Measurements from ENCODE around the gene LZTS2.
"Not testable (repeated sequence)": the region's sequence is repeated elsewhere in the genome, so short reads cannot be mapped to it uniquely, and the experiment has no call there.

Gene LZTS2

DNA sequence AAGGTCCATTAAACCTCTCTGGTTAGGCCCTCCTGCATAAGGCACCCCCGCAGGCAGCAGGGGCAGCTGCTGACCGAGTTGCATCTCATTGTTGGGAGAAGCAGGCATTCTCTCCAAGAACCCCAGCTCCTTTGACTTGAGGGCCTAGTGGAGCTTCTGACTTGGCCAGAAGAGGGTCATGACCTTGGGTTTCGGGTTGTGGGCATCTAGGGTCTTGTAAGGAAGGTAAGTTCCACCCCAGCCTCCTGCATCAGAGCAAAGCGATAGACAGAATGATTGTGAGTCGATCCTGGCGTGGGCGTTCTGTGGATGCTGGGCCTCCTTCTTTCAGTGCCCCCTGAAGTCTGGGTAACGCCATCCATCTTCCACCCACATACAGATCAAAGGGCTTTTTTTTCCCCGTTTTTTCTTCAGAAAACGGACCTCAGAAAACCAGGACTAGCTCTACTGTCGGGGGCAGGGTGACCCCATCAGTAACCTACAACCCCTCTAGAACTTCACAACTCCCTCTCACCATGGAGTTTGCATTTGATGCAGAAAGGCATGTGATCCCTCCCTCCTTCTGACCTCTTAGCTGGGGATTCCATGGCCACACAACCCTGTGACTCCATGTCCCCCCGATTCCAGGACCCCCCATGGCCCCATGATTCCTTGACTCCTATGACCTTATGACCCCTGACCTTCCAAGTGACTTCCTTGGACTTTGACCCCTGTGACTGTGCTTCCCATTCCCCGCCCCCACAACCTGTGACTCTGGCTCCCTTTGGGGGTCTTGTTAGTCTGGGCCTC lies 27.3 kb upstream of the LZTS2 start:
- Mint-ChIP-seq H3K36me3 (no peaks in the 10 kb centered on the region), H3K9me3 (ENCODE audit: low read depth) (no peaks in the 10 kb centered on the region), H3K27ac (no peak overlapping the region), H3K4me3 (no peak overlapping the region), H3K4me1 (ENCODE audit: low read depth) (peaks cover 6% of the 10 kb centered on the region), H3K27me3 (no peaks in the 10 kb centered on the region)

DNA sequence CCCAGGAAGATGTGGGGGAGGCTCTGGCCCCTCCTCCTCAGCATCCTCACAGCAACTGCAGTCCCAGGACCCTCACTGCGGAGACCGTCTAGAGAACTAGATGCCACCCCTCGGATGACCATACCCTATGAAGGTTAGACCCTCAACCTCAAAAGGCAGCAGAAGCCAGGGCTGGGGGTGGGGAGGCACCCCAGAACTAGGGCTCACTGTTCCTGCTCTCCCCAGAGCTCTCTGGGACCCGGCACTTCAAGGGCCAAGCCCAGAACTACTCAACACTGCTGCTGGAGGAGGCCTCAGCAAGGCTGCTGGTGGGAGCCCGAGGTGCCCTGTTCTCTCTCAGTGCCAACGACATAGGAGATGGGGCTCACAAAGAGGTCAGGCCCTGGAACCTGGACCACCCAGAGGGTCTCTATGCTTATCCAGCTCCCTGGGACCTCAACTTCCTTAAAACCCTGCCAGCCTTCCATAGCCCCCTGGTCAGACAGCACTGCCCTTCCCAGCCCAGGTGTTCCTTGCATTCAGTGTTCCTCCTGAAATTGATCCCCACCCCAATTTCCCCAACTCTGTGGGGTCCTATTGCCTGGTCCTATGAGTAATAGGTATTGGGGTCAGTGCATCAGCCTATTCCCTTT lies 26.6 kb upstream of the LZTS2 start:
- no peaks in the 10 kb centered on the region for H3K36me3 Mint-ChIP-seq
- no peak overlapping the region for H3K4me3 Mint-ChIP-seq
- H3K27ac Mint-ChIP-seq, result no peak overlapping the region
- peaks cover 6% of the 10 kb centered on the region for H3K4me1 Mint-ChIP-seq (ENCODE audit: low read depth)
- H3K9me3 Mint-ChIP-seq (ENCODE audit: low read depth), result no peaks in the 10 kb centered on the region
- H3K27me3 Mint-ChIP-seq, result no peaks in the 10 kb centered on the region

DNA sequence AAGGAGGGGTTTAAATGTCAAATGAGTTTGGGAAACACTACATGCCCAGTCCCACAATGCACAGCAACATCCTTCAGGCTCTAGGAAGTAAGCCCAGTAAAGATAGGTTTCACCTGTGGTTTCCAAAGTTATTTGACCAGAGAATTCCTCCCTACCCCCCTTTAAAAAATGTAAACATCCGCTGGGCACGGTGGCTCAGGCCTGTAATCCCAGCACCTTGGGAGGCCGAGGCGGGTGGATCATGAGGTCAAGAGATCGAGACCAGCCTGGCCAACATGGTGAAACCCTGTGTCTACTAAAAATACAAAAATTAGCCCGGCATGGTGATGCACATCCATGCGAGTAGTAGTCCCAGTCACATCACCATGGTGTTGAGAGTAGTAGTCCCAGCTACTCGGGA lies 24.2 kb upstream of the LZTS2 start:
- H3K27ac Mint-ChIP-seq; H3K27me3 Mint-ChIP-seq; H3K36me3 Mint-ChIP-seq; H3K9me3 Mint-ChIP-seq (ENCODE audit: low read depth); H3K4me1 Mint-ChIP-seq (ENCODE audit: low read depth); H3K4me3 Mint-ChIP-seq: not testable (repeated sequence)

DNA sequence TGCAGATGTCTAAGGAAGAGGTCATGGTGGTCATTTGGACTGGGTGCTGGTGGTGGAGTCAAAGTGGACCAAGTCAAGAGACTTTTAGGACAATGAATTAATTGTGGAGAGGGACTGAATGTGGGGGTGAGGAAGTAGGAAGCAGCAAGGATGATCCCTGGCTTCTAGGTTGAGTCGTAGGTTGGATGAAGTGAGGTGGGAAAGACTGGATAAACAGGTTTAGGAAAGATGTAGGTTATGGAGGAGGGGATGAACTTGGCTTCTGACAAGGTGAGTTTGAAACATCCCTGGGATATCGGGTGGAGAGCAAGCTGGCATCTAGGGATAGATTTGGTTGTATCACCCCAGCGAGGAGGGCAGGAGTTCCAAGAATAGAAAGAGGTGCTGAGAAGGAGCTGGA lies 22.7 kb upstream of the LZTS2 start:
- Mint-ChIP-seq H3K9me3 (ENCODE audit: low read depth) (no peaks in the 10 kb centered on the region), H3K4me3 (no peak overlapping the region), H3K36me3 (no peaks in the 10 kb centered on the region), H3K27me3 (no peaks in the 10 kb centered on the region), H3K4me1 (ENCODE audit: low read depth) (no peaks in the 10 kb centered on the region), H3K27ac (no peak overlapping the region)

DNA sequence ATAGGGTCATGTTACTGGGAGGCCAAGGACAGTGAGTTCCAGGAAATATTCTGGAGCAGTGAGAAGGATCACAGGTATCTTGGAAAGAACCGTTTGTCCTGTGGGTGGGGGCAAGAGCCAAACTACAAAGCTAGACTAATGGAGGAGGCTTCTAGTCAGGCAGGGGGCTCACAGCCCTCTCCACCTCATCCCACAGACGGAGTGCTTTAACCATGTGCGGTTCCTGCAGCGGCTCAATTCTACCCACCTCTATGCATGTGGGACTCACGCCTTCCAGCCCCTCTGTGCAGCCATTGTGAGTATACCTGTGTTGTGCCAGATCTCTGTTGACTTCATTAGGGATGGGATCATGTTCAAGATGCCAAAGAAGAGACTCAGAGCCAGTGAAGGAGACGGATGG lies 22.2 kb upstream of the LZTS2 start:
- H3K4me3 Mint-ChIP-seq, result no peak overlapping the region
- no peaks in the 10 kb centered on the region for H3K27me3 Mint-ChIP-seq
- H3K9me3 Mint-ChIP-seq (ENCODE audit: low read depth), result no peaks in the 10 kb centered on the region
- H3K27ac Mint-ChIP-seq, result no peak overlapping the region
- no peaks in the 10 kb centered on the region for H3K4me1 Mint-ChIP-seq (ENCODE audit: low read depth)
- peaks cover 2% of the 10 kb centered on the region for H3K36me3 Mint-ChIP-seq

DNA sequence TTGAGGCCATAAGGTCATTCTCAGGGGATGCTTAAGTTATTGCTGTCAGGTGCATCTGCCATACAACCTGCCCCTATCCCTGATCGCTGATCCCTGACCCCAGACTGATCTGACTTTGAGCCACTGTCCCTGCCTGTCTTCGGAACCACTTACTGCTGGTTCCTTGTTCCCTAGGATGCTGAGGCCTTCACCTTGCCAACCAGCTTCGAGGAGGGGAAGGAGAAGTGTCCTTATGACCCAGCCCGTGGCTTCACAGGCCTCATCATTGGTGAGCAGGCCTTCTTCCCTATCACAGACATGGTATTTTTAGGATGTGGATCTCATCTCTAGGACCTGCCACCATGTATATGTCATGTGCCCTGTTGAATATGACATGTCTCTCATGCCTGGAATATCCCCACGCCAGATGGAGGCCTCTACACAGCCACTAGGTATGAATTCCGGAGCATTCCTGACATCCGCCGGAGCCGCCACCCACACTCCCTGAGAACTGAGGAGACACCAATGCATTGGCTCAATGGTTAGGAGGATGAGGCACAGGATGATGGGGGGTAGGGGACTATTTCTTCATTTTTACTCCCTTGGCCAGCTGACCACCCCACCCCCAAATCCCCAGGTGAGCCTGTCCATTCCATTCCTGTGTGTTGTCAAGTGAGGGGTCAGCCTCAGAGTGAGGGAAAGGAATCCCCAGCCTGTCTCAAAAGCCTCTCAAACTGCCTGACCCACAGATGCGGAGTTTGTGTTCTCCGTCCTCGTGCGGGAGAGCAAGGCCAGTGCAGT lies 21.3 kb upstream of the LZTS2 start:
- H3K27ac Mint-ChIP-seq, result no peak overlapping the region
- H3K36me3 Mint-ChIP-seq, result peaks cover 2% of the 10 kb centered on the region
- H3K4me1 Mint-ChIP-seq (ENCODE audit: low read depth), result no peaks in the 10 kb centered on the region
- no peaks in the 10 kb centered on the region for H3K27me3 Mint-ChIP-seq
- no peak overlapping the region for H3K4me3 Mint-ChIP-seq
- no peaks in the 10 kb centered on the region for H3K9me3 Mint-ChIP-seq (ENCODE audit: low read depth)

DNA sequence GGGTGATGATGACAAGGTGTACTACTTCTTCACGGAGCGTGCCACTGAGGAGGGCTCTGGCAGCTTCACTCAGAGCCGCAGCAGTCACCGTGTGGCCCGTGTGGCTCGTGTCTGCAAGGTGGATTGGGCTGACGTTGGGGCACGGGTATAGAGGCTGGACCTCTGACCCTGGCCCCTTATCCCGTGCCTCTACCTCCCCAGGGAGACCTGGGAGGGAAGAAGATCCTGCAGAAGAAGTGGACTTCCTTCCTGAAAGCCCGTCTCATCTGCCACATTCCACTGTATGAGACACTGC lies 20.8 kb upstream of the LZTS2 start:
- Mint-ChIP-seq H3K36me3 (peaks cover 2% of the 10 kb centered on the region), H3K4me1 (ENCODE audit: low read depth) (no peaks in the 10 kb centered on the region), H3K27me3 (no peaks in the 10 kb centered on the region), H3K4me3 (no peak overlapping the region), H3K9me3 (ENCODE audit: low read depth) (no peaks in the 10 kb centered on the region), H3K27ac (no peak overlapping the region)

DNA sequence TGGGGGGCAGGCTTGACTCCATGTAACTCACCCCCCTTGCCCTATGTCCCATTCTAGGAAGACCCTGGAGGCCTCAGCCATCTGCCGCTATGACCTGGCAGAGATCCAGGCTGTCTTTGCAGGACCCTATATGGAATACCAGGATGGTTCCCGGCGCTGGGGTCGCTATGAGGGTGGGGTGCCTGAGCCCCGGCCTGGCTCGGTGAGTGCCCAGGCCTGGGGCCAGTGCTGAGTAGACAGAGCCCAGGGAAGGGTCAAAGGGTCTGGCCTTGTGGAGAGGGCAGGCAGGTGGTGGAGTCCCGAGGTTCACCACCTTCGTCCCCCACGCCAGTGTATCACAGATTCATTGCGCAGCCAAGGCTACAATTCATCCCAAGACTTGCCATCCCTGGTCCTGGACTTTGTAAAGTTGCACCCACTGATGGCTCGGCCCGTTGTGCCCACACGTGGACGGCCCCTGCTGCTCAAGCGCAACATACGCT lies 19.8 kb upstream of the LZTS2 start:
- Mint-ChIP-seq H3K36me3 (peaks cover 2% of the 10 kb centered on the region), H3K27me3 (no peaks in the 10 kb centered on the region), H3K27ac (no peak overlapping the region), H3K9me3 (ENCODE audit: low read depth) (no peaks in the 10 kb centered on the region), H3K4me1 (ENCODE audit: low read depth) (no peaks in the 10 kb centered on the region), H3K4me3 (no peak overlapping the region)

DNA sequence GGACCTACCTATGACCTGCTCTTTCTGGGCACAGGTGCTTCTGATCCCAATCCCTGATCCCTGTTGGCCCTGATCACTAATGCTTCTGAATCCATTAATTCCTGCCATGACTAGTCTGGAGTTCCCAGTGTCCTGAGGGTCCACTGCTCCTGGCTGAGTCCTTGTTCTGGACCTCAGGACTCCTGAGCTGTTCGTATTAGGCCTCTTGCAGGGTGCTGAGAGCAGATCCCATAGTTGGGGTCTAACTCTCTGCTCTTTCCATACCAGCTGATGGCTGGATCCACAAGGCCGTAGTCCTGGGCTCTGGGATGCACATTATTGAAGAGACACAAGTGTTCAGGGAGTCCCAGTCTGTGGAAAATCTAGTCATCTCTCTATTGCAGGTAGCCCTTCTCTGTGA lies 19.3 kb upstream of the LZTS2 start:
- no peak overlapping the region for H3K27ac Mint-ChIP-seq
- no peak overlapping the region for H3K4me3 Mint-ChIP-seq
- no peaks in the 10 kb centered on the region for H3K9me3 Mint-ChIP-seq (ENCODE audit: low read depth)
- H3K4me1 Mint-ChIP-seq (ENCODE audit: low read depth), result no peaks in the 10 kb centered on the region
- peaks cover 2% of the 10 kb centered on the region for H3K36me3 Mint-ChIP-seq
- H3K27me3 Mint-ChIP-seq, result no peaks in the 10 kb centered on the region

DNA sequence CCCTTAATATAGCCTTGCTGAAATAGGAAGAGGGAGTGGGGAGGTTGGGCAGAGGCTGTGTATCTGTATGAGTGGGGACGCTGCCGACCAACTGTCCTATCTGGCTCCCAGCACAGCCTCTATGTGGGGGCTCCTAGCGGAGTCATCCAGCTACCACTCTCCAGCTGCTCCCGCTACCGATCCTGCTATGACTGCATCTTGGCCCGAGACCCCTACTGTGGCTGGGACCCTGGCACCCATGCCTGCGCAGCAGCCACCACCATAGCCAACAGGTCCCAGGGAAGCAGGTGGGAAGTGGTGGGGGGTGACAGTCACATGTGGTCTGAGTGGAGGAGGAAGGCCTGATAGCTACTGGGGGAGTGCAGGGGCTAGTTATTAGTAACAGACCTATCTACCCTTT lies 18.9 kb upstream of the LZTS2 start:
- Mint-ChIP-seq H3K27me3 (no peaks in the 10 kb centered on the region), H3K36me3 (peaks cover 2% of the 10 kb centered on the region), H3K4me1 (ENCODE audit: low read depth) (peaks cover 4% of the 10 kb centered on the region), H3K9me3 (ENCODE audit: low read depth) (no peaks in the 10 kb centered on the region), H3K27ac (no peak overlapping the region), H3K4me3 (no peak overlapping the region)

DNA sequence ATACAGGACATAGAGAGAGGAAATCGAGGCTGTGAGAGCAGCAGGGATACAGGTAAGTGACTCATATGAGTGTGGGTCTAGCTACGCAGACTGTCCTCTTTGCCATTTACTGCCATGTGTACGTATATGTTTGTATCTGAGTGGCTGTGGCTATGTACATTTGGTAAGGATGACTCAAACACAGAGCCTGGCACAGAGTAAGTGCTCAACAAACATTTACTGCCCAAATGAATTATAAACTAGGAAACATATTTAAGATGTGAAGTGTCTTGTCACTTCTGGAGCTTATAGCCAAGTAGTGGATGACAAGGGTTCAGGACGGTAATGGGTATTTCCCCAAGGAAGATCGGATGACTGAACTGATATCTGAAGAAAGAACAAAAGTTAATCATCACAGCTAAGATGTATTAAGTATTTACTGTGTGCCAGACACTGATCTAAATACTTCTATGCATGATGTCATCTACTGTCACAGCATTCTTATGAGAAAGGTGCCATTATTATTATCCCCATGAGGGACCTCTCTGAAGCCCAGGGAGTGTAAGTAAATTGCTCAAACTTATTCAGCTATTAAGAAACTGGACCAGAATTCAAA lies 18.3 kb upstream of the LZTS2 start:
- no peak overlapping the region for H3K27ac Mint-ChIP-seq
- no peaks in the 10 kb centered on the region for H3K9me3 Mint-ChIP-seq (ENCODE audit: low read depth)
- H3K4me3 Mint-ChIP-seq, result no peak overlapping the region

DNA sequence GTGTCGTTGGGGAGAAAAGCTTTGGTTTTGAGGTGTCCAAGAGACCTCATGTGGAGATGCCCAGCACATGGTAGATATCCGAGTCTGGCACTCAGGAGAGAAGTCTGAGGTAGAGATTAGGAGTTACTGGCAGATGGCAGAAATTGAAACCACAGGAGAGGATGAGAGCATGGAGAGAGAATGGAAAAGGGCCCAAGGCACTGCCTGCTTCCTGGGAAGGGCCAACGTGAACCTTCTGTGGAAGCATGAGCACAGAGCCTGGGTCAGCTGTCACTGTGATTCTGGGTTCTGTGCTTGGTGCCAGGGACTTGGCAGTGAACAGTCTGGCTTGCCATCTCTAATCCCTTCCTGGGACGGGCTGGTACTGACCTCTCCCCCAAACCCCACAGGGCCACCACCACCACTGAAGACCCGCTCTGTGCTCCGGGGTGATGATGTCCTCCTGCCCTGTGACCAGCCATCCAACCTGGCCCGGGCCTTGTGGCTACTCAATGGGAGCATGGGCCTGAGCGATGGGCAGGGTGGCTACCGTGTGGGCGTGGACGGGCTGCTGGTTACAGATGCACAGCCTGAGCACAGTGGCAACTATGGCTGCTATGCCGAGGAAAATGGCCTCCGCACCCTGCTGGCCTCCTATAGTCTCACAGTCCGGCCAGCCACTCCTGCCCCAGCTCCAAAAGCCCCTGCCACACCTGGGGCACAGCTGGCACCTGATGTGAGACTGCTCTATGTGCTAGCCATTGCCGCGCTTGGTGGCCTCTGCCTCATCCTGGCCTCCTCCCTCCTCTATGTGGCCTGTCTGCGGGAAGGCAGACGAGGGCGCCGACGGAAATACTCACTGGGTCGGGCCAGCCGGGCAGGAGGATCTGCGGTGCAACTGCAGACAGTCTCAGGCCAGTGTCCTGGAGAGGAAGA lies 16.4 kb upstream of the LZTS2 start:
- H3K9me3 Mint-ChIP-seq (ENCODE audit: low read depth), result no peaks in the 10 kb centered on the region
- H3K27ac Mint-ChIP-seq, result no peak overlapping the region
- H3K27me3 Mint-ChIP-seq, result no peaks in the 10 kb centered on the region
- no peak overlapping the region for H3K4me3 Mint-ChIP-seq
- H3K36me3 Mint-ChIP-seq, result peaks cover 8% of the 10 kb centered on the region
- peaks cover 22% of the 10 kb centered on the region for H3K4me1 Mint-ChIP-seq (ENCODE audit: low read depth)

More for the DNA sequence above, 18.3 kb upstream of the LZTS2 start:
- Mint-ChIP-seq H3K27me3 (no peaks in the 10 kb centered on the region), H3K4me1 (ENCODE audit: low read depth) (peaks cover 10% of the 10 kb centered on the region), H3K36me3 (peaks cover 2% of the 10 kb centered on the region)

DNA sequence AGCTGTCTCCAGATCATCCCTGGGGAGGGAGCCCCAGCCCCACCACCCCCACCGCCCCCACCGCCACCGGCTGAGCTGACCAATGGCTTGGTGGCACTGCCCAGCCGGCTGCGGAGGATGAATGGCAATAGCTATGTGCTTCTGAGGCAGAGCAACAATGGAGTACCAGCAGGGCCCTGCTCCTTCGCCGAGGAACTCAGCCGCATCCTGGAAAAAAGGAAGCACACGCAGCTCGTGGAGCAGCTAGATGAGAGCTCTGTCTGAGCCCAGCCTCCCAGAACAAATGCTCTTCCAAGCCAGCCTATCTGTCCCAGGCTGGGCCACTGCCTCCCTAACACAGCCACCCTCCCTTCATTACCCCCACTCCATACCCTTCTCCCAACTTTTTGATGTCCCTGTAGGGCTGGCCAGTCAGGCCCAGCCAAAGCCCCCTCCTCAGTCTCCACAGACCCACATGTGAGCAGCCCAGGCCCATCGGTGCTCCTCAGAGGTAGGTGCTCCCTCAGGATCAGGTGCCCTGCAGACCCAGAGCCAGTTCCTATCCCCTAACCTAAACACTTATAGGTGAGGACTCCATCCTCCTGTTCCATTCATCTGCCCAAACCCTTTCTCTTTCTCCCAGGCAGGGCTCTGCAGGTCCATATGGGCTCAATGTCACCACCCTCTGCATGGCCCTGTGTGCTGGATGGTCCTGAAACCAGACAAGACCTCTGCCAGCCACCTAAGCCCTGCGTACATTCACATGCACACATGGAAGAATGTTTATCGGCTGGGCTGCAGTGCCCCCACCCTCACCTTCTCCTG lies 15.5 kb upstream of the LZTS2 start:
- no peak overlapping the region for H3K4me3 Mint-ChIP-seq
- no peaks in the 10 kb centered on the region for H3K27me3 Mint-ChIP-seq
- no peaks in the 10 kb centered on the region for H3K9me3 Mint-ChIP-seq (ENCODE audit: low read depth)

More for the DNA sequence above, 15.5 kb upstream of the LZTS2 start:
- no peak overlapping the region for H3K27ac Mint-ChIP-seq
- H3K4me1 Mint-ChIP-seq (ENCODE audit: low read depth), result peaks cover 24% of the 10 kb centered on the region
- H3K36me3 Mint-ChIP-seq, result peaks cover 8% of the 10 kb centered on the region
